T-helper 2 cell treated with Interferon-gamma antibody and Interleukin-4, amounts not matched to agents 5 μg/mL and 100 μg/mL, for 36 hours (primary cell): ENCODE results near the gene IFNG.

Experiments
- DNase-seq: peaks from one replicate; pipeline ENCODE4 v3.0.0; 2021; ENCODE audit warnings: low spot score
- H3K27ac Mint-ChIP-seq: one replicate; pipeline ENCODE4 v1.8.0; 2021; ENCODE audit warnings: mild to moderate bottlenecking, mixed read lengths
- H3K27me3 Mint-ChIP-seq: one replicate; pipeline ENCODE4 v1.8.0; 2021; ENCODE audit warnings: low read depth, mixed read lengths
- H3K36me3 Mint-ChIP-seq: one replicate; pipeline ENCODE4 v1.8.0; 2021; ENCODE audit warnings: low read depth, mixed read lengths
- H3K4me1 Mint-ChIP-seq: one replicate; pipeline ENCODE4 v1.8.0; 2021; ENCODE audit warnings: low read depth, mixed read lengths
- H3K4me3 Mint-ChIP-seq: one replicate; pipeline ENCODE4 v1.8.0; 2022; ENCODE audit warnings: mild to moderate bottlenecking, moderate library complexity, mixed read lengths
- H3K9me3 Mint-ChIP-seq: one replicate; pipeline ENCODE4 v1.8.0; 2021; ENCODE audit warnings: mixed read lengths

Gene IFNG

GRCh38 chr12:68118096-68118755 lies 41.3 kb downstream of the IFNG start:
- Mint-ChIP-seq H3K9me3 (no peaks in the 10 kb centered on the region), H3K4me1 (peaks cover 31% of the 10 kb centered on the region), H3K27ac (peak overlapping the region; percentile 86), H3K4me3 (peak overlapping the region; percentile 72), H3K27me3 (no peaks in the 10 kb centered on the region), H3K36me3 (peaks cover 4% of the 10 kb centered on the region)
- DNase-seq, result no peak

GRCh38 chr12:68117661-68118060 lies 41.9 kb downstream of the IFNG start:
- Mint-ChIP-seq H3K4me3 (peak overlapping the region; percentile 72), H3K36me3 (peaks cover 4% of the 10 kb centered on the region), H3K4me1 (peaks cover 32% of the 10 kb centered on the region), H3K27ac (peak overlapping the region; percentile 86), H3K27me3 (no peaks in the 10 kb centered on the region), H3K9me3 (no peaks in the 10 kb centered on the region)
- DNase-seq, result no peak

DNA sequence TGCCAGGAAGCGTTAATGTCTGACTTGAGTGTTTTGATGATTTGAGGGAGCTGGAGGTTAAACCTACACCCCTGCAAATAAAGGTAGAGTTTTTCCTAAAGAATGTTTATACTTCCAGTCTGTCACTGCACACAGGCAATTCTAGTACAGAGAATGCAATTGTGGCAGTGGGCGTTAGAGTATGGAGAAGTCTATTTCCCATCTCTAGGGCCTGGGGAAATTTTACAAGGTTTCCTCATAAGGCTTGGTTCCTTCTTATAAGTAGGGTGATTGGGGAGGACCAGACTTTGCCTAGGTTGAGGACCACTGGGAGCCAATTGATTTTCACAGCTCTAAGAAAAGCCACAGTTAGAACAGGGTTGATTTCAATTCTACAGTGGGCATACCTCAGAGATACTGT lies 44.3 kb downstream of the IFNG start:
- no peak overlapping the region for H3K27ac Mint-ChIP-seq
- H3K4me3 Mint-ChIP-seq, result no peak overlapping the region
- H3K36me3 Mint-ChIP-seq, result peaks cover 4% of the 10 kb centered on the region
- no peaks in the 10 kb centered on the region for H3K27me3 Mint-ChIP-seq
- H3K9me3 Mint-ChIP-seq, result no peaks in the 10 kb centered on the region
- H3K4me1 Mint-ChIP-seq, result peaks cover 34% of the 10 kb centered on the region
- DNase-seq, result no peak

DNA sequence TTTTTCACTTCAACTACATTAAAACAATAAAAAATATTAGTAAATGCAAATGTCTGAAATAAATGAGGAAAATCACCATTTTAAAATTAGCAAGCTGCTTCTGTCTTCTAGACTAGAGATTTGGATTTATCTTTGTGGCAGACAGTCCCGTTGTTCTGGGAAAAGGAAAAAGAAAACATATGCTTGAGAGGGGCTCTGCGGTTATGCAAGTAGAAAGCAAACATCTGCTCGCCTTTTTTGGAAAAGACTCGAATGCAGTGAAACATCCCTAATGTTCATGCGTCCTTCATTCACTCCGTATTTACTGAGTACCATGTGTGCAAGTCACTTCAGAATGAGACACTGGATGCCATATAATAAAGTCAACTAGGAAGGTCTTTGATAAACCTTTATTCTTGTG lies 44.9 kb downstream of the IFNG start:
- no peaks in the 10 kb centered on the region for H3K9me3 Mint-ChIP-seq
- peaks cover 4% of the 10 kb centered on the region for H3K36me3 Mint-ChIP-seq
- no peaks in the 10 kb centered on the region for H3K27me3 Mint-ChIP-seq
- no peak for DNase-seq
- H3K4me1 Mint-ChIP-seq, result peaks cover 34% of the 10 kb centered on the region
- no peak overlapping the region for H3K27ac Mint-ChIP-seq
- H3K4me3 Mint-ChIP-seq, result no peak overlapping the region

DNA sequence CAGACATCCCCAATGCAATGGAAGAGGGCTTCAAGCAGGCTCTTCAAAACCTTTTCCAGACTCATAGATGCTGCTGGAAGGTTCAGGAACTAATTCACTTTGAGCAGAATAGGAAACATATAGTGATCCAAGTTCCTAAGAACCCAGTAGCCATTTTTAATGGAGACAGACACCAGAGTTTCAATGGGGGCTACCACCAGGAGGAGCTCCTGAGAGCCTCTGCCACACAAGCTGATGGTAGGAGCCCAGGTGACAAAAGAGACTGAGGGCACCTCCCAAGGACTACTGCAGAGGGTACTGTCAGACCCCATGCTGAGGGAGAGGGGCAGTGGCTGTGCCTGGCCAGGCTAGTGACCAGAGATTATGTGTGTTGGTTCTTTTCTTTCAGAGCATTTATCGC lies 45.9 kb downstream of the IFNG start:
- H3K9me3 Mint-ChIP-seq, result no peaks in the 10 kb centered on the region
- H3K4me3 Mint-ChIP-seq, result no peak overlapping the region
- no peaks in the 10 kb centered on the region for H3K27me3 Mint-ChIP-seq
- DNase-seq, result peak; percentile 20
- H3K27ac Mint-ChIP-seq, result no peak overlapping the region
- H3K4me1 Mint-ChIP-seq, result peaks cover 30% of the 10 kb centered on the region
- peaks cover 4% of the 10 kb centered on the region for H3K36me3 Mint-ChIP-seq

DNA sequence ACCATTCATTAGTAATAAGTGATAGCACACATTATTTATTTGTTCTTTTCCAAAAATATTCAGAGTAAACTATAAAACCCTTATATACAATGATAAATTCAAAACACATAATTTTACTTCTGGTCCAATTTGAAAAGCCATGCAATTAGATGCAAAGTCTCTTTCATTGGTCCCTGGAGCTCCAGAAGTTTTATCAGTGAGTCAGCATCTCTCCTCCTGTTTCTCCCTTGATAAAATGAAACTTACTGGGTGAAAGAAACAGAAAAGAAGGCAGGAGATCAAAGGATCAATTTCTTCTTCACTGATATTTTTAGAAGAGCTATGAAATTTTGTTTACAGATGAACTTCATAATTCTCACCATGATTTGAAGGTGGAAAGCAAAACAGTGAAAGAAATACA lies 47.5 kb downstream of the IFNG start:
- Mint-ChIP-seq H3K4me1 (peaks cover 15% of the 10 kb centered on the region), H3K9me3 (no peaks in the 10 kb centered on the region), H3K27ac (no peak overlapping the region), H3K27me3 (no peaks in the 10 kb centered on the region), H3K36me3 (peaks cover 3% of the 10 kb centered on the region), H3K4me3 (no peak overlapping the region)
- DNase-seq, result no peak

- H3K27me3 Mint-ChIP-seq, result no peaks in the 10 kb centered on the region
- H3K36me3 Mint-ChIP-seq, result no peaks in the 10 kb centered on the region
- H3K4me3 Mint-ChIP-seq, result no peak overlapping the region
- H3K27ac Mint-ChIP-seq, result no peak overlapping the region
- DNase-seq, result no peak
- H3K4me1 Mint-ChIP-seq, result peaks cover 3% of the 10 kb centered on the region
- no peaks in the 10 kb centered on the region for H3K9me3 Mint-ChIP-seq
Observed at GRCh38 chr12:68109444-68110217, 49.9 kb downstream of the IFNG start.

DNA sequence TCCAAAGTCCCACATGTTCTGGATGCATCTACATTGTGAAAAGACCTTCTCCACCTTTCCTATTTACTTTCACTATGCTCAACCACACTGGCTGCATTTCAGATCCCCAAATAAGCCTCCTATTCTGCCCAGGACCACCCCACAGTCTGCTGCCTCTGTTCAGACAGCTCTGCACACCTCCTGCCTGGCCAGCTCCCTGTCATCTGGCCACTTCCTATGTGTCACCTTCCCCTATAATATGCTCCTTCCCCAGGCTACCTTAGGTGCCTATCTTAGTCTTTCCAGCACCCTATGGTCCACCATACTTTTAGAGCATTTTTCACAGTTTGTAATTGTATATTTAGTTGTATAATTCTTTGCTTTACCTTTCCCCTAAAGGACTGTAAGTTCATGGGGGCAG lies 50.5 kb downstream of the IFNG start:
- no peaks in the 10 kb centered on the region for H3K27me3 Mint-ChIP-seq
- no peaks in the 10 kb centered on the region for H3K9me3 Mint-ChIP-seq
- H3K4me3 Mint-ChIP-seq, result no peak overlapping the region
- no peak overlapping the region for H3K27ac Mint-ChIP-seq
- DNase-seq, result no peak
- H3K4me1 Mint-ChIP-seq, result peaks cover 3% of the 10 kb centered on the region
- H3K36me3 Mint-ChIP-seq, result no peaks in the 10 kb centered on the region

- Mint-ChIP-seq H3K27ac (no peak overlapping the region), H3K9me3 (no peaks in the 10 kb centered on the region), H3K36me3 (no peaks in the 10 kb centered on the region), H3K27me3 (peaks cover 4% of the 10 kb centered on the region), H3K4me1 (no peaks in the 10 kb centered on the region), H3K4me3 (no peak overlapping the region)
- DNase-seq, result no peak
Observed at GRCh38 chr12:68106660-68107059, 52.9 kb downstream of the IFNG start.

DNA sequence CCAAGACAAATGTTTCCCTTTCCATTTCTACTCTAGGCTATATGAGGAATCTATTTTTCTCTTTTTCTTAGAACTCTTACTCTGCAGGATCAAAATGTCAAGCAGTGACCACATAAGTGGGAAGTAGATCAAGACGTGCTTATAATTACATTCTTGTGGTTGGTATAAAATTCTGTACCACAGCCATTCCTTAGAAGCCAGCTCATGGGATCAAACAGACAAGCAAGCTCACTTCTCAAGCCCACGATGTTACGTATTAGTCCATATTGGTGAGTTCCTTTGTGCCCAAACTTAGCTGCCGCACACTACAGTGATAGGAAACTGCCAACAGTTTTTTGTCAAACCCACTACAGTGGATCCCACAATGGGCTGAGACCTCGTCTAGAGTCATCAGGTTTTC lies 53.4 kb downstream of the IFNG start:
- Mint-ChIP-seq H3K27me3 (peaks cover 5% of the 10 kb centered on the region), H3K36me3 (no peaks in the 10 kb centered on the region), H3K27ac (no peak overlapping the region), H3K4me1 (no peaks in the 10 kb centered on the region), H3K9me3 (no peaks in the 10 kb centered on the region), H3K4me3 (no peak overlapping the region)
- DNase-seq, result no peak
